ENCODE data around the gene MTFR2.
A peak's percentile ranks its signal among the peaks of the same experiment; 100 is the strongest.

MTFR2 gene

DNA sequence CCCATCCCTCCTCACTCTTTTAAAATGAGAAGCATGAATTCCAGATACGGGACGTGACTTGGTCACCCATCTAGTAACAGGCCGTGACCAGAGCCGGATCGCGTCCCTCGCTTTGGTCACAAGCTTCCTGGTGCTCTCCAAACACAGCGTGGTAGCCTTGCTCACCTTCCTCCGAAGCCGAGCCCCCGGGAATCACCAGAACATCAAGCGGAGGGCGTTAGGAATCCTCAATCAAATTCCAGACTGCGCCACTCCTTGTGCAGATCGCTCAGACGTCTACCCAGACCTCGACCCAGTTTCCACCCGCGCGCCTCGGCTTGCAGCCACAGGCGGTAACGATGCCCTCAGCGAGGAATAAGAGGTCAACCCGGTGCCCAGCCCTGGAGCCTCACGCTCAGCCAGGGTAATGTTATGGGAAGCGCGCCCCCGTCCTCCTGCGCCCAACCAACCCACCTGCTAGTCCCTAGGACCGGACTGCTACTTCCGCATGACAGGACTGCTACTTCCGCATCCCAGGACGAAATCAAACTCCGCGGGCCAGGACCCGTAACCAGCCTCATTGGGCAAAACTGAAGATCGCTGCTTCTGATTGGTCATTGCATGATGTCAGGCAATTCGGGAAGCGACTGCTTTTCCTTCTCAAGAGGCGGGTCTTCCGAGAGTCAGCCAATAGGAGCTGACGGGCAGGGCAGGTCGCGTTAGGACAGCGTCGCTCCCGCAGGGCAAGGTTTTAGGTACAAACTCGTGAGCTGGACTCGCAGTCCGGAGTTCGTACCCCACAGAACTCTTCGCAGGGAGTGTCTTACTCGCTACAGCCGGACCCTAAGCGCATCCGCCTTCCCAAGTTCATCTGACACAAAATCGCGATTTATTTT is at the start of gene MTFR2:
MTFR2 (minus strand) TSS at position 501 of the 875 bp plus-strand sequence. CDS start 1,212 bp downstream, outside the sequence.
- DNase-seq (ENCODE audit: low read depth), result peak; percentile 79

DNA sequence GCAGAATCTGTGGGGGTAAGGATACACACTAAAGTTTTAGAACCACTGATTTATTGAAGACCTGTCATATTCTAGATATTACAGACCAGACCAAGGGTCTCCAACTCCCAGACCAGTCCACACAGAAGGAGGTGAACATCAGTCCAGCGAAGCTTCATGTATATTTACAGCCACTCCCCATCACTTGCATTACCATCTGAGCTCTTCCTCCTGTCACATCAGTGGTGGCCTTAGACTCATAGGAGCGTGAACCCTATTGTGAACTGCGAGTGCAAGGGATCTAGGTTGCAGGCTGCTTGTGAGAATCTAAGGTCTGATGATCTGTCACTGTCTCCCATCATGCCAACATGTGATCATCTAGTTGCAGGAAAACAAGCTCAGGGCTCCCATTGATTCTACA is 44.5 kb upstream of the MTFR2 start:
- no peak for DNase-seq (ENCODE audit: low read depth)

DNA sequence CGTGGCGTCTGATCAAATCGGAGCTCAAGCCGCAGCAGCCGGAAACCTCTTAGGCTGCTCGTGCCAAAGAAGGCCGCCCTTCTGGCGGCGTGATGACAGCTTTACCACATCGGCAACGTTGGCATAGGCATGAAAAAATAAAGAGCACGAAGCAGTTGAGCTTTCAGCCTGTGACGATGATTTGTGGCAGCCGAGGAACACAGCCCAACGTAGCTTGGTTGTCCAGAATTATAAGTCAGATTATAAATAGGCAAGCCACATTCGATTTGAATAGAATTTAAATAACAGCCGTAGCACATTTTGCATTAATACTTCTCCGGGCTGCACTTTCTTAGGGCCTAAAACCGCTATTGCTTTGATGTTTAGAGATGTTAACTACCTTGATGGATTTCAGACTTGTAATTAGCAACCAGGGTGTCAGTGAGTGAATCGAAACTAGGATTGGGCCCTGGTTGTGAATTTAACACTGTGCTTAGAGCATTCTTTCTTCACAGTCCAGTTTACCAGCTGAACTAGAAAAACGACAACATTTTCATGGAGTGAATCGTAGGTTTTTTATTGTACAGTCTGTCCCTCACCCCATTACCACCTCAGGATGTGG is 40.4 kb upstream of the MTFR2 start:
- DNase-seq (ENCODE audit: low read depth), result peak; percentile 64

DNA sequence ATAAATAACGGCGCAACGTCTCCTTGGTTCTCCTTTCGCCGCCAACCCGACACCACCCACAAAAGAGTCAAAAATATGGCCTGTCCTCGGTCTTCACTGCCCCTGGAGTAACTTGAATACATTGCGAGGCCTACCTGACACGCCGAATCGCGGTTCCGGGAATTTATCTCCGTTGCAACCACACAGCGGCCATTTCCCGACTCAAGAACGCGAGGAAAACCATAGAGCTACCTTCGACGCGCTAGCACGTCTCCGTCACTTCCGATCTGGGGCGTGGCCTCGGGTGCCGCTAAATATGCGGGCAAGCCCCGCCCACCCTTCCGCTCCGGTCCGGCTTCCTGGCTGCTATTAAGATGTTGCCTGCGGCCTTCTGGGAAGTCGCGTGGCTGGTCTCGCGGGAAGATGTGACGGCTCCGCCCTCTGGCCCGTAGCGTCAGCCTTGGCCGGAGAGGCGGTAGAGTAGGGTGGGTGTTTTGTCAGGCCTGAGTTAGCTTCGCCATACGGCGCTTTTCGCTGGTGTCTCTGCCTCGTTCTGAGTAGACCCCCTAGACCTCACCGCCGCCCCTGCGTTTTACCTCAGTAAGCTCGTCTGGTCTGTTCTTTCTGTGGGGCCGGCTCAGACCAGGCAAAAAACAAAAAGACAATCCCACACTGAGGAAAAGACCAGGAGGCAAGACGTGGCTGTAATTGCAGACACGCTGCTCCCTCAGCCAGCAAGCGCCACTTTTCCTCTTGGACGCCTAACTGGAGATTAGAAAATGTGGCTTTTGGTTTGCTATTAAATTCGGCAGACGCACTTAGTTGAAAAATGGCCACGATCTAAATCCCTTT is 39.7 kb upstream of the MTFR2 start, which contains the start of gene BCLAF1:
BCLAF1 (minus strand) TSS at position 268 of the 831 bp plus-strand sequence. CDS start 9,980 bp downstream, outside the sequence.
- DNase-seq (ENCODE audit: low read depth), result peak; percentile 99

DNA sequence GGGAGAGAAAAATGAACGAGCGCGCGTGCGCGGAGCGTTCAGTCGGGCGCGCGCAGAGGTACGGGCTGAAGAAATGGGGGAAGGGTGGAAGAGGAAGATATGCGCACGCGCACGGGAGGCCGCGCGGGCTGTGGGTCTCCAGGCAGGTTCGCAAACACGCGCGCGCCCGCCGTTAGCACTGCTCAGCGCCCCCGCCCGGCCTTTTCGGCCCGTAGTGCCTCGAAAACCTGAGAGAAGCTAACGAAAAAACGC is 39.1 kb upstream of the MTFR2 start:
- DNase-seq (ENCODE audit: low read depth), result peak; percentile 84

DNA sequence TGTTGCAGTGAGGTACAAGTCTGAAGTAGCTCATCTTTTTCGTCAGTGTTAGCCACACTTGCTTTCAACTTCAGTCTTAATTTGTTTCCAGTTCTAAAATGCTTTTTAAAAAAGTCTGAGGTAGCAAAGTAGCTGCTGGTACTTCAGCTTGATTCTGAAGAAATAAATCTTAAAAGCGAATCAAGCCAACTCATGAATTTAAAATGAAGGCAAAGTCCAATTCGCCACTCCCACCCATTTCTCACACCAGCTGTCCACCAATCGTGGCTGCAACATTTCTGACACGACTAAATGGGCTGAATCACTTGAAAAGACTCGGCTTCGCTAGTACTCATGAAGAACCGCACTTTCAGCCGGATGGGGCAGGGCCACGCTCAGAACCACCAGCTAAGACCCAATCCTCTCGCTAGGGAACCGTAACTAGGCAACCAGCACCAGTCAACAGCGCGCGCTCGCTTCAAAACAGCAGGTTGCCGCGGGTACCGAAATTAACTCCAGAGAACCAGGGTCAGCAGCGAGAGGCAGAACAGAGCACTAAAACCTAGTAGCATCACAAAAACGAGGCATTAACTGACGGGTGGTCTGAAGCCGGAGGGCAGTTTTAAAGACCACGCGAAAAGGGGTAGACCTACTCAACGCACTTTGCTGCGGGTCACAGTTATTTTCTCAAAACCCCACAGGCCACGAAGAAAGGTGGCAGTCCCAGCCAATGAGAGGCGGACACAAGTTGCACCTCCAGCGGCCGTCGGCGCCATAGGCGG is 38.6 kb upstream of the MTFR2 start:
- peak; percentile 68 for DNase-seq (ENCODE audit: low read depth)

DNA sequence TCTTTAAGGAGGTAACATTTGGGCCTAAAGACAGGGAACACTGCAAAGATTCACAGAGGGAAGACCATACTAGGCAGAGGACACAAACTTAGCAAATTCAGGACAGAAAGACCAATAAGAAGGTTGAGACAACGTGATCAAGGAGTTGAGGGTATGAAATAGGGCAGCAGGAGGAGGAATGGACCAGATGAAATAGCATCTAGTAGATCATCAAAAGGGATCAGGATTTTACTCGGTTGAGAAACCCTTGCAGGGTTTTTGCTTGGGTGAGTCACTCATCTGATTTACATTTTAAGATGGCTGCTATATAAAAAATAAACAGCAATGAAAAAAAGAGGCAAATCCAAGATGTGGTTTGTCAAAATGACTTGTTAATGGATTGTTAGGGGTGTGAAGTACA is 34.8 kb upstream of the MTFR2 start:
- DNase-seq (ENCODE audit: low read depth), result no peak

DNA sequence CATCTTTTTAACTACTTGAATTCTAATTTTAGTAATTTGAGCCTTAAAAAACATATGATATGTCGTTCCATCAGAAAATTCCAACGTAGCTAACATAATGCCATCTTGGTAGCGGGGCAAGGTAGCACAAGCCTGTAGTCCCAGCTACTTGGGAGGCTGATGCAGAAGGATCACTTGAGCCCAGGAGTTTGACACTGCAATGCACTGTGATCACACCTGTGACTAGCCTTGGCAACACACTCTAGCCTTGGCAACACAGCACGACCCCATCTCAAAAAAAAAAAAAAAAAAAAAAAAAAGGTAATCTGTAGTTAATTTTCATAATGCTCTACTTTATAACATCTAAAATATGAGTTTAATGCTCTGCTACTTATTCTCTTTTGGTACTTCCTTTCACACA is 32.8 kb upstream of the MTFR2 start:
- no peak for DNase-seq (ENCODE audit: low read depth)

DNA sequence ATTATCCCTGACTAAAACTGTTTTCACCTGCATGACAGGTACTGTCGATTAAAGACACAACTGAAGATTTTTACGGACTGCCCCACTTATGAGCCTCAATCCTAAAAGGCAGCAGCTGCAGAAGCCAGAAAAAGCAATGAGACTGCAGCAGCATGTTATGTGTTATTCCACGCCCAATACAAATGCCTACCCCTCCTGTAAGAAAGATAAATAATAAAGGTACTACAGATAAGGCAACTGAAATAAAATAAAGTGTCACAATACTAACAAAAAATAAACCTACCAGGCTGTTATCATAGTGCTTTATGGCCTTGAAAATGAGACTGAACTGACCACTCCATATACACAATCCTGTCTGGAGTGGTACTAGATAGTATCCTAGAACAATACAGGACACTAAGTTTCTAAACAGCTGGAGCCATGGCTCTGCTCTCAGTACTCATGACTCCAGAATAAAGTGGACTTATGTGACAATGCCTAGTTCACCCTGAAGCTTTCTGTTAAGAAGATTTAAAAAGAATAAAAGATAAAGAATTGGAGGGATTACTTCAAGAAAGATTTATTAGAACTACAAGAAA is 30.0 kb upstream of the MTFR2 start:
- no peak for DNase-seq (ENCODE audit: low read depth)

DNA sequence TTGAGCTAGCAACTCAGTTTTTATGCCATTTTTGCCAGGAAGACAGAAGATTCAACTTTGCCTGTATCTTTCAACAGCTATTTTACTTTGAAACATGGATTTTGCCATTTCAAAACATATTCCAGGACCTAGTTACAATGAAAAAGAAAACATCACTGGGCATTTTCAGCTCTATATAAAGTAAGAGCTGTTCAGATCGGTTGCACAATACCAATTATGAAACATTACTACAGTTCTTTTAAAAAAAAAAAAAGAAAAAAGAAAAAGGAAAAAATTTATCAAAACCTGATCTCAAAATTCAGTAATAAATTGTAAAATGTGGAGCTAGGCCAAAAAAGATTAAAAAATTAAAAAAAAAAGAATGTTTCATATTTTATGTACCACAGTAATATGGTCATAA is 24.0 kb upstream of the MTFR2 start:
- no peak for DNase-seq (ENCODE audit: low read depth)

DNA sequence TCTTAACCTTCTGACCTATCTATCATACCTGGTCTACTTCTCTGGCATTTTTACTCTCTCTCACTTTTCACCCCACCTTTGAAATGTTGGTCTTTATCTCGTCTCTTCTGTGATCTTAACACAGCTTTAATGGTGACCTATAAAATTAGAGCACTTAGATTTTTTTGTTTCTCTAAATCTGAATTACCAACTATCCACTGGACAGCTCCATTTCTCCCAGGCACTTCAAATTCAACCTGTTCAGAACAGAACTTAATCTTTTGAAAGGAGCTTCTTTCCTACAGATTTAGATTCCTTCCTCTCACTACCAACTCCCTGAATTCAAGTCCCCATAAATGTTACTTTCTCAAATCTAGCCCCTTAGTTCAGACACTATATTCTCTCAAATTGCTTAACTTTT is 15.0 kb upstream of the MTFR2 start:
- no peak for DNase-seq (ENCODE audit: low read depth)

DNA sequence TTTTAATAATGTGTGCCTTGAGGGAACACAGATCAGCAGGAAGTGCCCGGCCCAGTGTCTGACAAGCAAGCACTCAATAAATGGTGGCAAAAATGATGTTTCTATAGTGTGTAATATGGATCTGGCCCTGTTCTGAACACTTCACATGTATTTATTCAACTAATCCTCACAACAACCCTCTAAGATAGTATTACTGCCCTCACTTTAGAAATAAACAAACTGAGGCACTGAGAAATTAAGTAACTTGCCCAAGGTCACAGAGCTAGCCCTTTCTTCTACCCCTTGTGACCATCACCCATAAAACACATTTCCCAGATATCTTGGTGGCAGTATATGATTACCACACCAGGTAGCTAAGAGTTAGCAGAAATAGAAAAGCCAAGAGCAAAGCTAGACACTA is 12.8 kb upstream of the MTFR2 start:
- DNase-seq (ENCODE audit: low read depth), result no peak

DNA sequence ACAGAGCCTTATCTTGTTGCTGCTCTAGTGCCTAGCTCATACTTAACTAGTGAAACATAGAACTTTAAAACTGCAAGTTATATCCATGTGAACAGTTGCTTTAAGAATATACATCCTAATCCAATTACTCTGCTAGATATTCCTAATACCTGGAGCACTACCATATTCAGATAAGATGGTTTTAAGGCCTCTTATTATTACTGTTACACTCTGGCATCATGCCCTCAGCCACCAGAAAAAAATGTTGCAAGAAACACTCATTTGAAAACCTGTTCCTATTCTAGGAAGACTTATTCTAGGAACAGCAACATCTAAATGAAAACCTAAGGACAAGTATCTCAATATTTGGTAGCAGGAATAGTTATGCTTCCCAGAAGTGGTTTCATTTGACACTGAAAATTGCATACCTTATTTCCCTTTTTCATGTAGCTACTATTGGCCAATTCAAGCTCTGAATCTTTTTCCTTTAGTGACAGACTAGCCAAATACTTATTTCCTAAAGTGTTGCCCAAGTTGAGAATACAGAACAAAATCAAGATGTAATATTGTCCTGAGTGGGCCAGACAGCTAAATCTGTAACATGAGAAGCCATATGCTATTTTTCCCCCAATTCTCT is 4.8 kb upstream of the MTFR2 start:
- no peak for DNase-seq (ENCODE audit: low read depth)

DNA sequence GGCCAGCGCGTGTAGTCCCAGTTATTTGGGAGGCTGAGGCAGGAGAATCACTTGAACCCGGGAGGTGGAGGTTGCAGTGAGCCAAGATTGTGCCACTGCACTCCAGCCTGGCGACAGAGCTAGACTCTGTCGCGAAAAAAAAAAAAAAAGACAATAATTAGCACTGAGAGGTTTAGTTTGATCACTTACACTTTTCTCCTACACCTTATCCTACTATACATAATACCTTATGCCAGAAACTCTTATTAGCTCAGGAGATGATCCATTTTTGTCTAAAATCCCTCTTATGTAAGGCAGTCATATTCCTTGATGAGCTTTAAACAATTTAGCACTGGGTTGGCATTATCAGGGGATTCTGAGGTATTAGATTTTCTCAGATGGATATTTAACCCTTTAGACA is 3.6 kb upstream of the MTFR2 start:
- DNase-seq (ENCODE audit: low read depth), result no peak

DNA sequence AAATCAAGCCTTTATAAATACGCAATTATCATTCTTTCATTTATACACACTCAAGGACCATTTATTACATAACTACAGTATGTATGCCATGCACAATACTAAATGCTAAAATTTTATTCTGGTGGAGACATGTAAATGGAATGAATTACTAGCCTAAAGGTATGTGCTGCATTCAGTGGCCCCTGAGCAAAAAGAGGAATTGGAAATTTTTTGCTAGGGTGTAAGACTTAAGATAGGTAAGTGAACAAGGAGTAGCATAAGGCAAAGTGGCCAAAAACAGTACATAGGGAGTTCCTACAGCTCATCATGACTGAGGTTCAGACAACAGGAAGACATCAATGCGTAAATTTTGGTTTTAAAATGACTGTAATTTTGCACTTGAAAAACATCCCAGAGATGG is 2.3 kb upstream of the MTFR2 start:
- DNase-seq (ENCODE audit: low read depth), result no peak

DNA sequence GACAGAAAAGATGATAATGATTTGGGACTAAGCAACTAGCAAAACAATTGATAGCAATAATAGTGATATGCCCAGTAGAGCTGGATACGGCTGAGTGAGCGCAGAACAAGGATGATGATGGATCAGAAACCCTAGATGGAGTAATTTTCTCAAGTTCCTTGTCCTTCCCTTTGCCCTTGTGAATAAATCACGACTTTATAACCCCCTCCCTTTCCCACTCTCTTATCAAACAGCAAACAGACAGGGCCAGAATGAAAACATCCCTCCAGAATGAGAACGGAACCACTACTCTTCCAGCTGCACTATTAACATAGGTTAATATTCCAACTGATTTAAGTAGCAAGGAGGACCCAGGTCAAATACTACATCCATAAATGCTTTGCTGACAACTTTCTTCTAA is 1.3 kb upstream of the MTFR2 start:
- no peak for DNase-seq (ENCODE audit: low read depth)

DNA sequence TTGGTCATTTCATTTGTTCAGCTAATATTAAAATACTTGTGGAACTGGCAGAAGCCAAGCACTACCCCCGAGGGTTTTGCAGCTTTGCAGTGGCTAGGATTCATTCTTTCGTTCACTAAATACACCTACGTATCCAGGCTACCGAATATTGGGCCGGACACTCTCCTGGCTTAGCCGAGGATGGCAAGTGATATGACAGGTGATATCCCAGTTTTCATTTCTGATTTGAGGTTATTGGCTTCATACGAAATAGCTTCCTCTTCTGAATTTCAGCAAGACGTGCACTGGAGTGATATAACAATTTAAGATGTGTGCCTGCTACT is 536 bp upstream of the MTFR2 start:
- no peak for DNase-seq (ENCODE audit: low read depth)

DNA sequence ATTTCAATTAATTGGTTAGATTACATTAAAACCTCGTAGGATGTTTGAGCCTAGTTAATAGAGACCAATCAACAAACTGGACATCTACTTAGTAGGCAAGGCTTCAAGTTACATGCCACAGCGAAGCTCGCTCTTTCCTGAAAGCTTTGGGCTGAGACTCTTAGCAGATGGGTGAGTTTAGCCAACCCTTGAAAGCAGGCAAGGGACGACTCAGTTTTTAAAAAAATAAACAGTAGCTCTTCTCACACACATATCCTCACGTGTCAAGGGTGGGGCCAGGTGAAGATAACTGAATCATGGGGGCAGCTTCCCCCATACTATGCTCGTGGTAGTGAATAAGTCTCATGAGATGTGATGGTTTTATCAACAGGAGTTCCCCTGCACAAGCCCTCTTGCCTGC is 775 bp downstream of the MTFR2 start:
- DNase-seq (ENCODE audit: low read depth), result no peak

DNA sequence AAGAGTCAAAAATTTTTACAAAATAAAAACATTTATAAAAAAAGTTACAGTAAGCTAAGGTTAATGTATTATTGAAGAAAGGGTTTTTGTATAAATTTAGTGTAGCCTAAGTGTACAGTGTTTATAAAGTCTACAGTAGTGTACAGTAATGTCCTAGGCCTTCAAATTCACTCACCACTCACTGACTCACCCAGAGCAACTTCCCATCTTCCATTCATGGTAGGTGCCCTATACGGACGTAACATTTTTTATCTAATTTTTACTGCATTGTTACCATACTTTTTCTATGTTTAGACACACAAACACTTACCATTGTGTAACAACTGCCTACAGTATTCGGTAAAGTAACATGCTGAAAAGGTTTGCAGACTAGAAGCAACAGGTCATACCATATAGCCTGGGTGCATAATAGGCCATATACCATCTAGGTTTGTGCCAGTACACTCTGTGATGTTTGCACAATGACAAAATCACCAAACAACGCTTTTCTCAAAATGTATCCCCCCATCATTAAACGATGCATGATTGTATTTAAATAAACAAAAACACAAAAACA is 6.0 kb downstream of the MTFR2 start:
- DNase-seq (ENCODE audit: low read depth), result no peak

DNA sequence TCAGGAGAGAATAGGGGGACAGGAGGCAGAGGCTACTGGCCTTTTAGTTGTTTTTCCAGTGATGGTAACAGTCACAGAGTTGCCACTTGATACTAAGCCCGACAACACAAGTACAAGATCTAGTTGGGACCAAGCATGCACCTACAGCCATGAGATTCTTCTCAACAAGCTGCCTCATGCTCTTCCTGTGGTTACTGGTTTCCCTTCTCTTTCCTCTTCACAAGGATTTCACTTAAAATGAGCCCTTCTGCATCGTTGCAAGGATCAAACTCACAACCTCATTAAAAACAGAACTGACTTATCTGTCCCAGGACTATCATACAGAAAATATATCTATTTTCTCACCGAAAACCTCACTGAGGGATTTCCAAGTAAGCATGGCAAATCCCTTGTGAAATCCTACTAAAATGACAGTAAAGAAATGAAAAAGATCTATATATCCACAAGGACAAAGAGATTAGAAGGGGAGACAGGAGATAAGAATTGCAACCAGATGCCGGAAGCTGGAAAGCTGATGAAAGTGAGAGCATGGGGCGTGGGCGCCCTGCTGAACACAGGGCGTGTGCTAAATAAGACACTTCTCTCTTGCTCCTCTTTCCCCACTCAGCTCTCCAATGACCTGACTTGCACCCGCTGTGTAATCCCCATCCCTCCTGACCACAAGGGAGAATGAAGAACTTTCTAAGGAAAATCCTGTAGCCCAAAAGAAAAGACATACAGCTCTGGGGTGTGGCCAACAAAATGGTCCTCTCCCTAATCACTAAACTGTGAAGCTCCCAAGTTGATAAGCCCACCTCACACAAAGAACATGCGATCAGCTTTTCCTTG is 13.4 kb downstream of the MTFR2 start:
- DNase-seq (ENCODE audit: low read depth), result no peak

DNA sequence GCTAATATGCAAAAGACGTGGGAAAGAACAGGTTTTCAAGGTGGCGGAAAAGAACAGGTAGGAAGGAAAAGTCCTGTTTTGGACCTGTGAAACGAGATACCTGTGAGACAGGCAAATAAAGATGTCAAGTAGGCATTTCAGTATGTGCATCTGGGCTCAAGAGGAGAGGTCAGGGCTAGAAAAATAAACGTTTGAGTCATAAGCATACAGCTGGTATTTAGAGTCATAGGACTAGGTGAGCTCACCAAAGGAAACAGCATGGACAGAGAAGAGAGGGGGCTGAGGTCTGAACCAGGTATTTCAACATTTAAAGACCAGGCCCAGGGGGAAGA is 14.9 kb downstream of the MTFR2 start:
- DNase-seq (ENCODE audit: low read depth), result no peak
